HG02763 (cell line): ENCODE measurements around the gene CRMP1.
"Not testable (repeated sequence)": the region's sequence is repeated elsewhere in the genome, so short reads cannot be mapped to it uniquely, and the experiment has no call there.

Experiments
- ATAC-seq: cut with Tn5 transposase; IDR thresholded peaks from one replicate; pipeline ENCODE4 v1.9.1; 2021; ENCODE audit warnings: mild to moderate bottlenecking, moderate library complexity; ENCODE audit not compliant: unreplicated experiment

The CRMP1 gene

GRCh38 chr4:5863461-5864113 lies 29.3 kb downstream of the CRMP1 start:
- ATAC-seq = no peak

GRCh38 chr4:5858020-5858769 lies 34.7 kb downstream of the CRMP1 start:
- ATAC-seq = no peak

- ATAC-seq = no peak
These were observed 35.7 kb downstream of the CRMP1 start for GRCh38 chr4:5857199-5857598.

- not testable (repeated sequence) for ATAC-seq
These were observed 36.5 kb downstream of the CRMP1 start for GRCh38 chr4:5856362-5856761.

- no peak for ATAC-seq
These were observed 38.0 kb downstream of the CRMP1 start for GRCh38 chr4:5854929-5855328.

- ATAC-seq = no peak
These were observed 40.2 kb downstream of the CRMP1 start for GRCh38 chr4:5852523-5853202.

- no peak for ATAC-seq
These were observed 41.1 kb downstream of the CRMP1 start for GRCh38 chr4:5851637-5852301.

GRCh38 chr4:5845035-5845905 lies 47.6 kb downstream of the CRMP1 start:
- no peak for ATAC-seq

GRCh38 chr4:5843573-5844530 lies 49.0 kb downstream of the CRMP1 start:
- ATAC-seq = no peak

- no peak for ATAC-seq
These were observed 50.4 kb downstream of the CRMP1 start for GRCh38 chr4:5842456-5842855.

- ATAC-seq = no peak
These were observed 52.9 kb downstream of the CRMP1 start for GRCh38 chr4:5839751-5840674.

GRCh38 chr4:5839332-5839731 lies 53.6 kb downstream of the CRMP1 start:
- no peak for ATAC-seq

- ATAC-seq = not testable (repeated sequence)
These were observed 55.4 kb downstream of the CRMP1 start for GRCh38 chr4:5837483-5837882.

GRCh38 chr4:5836943-5837342 lies 55.9 kb downstream of the CRMP1 start:
- no peak for ATAC-seq

GRCh38 chr4:5828005-5828391 lies 64.9 kb downstream of the CRMP1 start:
- no peak for ATAC-seq

GRCh38 chr4:5827108-5828004 lies 65.5 kb downstream of the CRMP1 start:
- ATAC-seq = no peak

GRCh38 chr4:5826437-5827107 lies 66.3 kb downstream of the CRMP1 start:
- no peak for ATAC-seq
